Endodermal cell (in vitro differentiated cells): ENCODE data around the gene AUTS2. TPM values are rescaled to one million over a fixed set of nuclear protein-coding genes. Genes with fewer than 3 reads are reported as not detected.

Experiments
- DNase-seq: peaks from one replicate; pipeline ENCODE4 v3.0.0-alpha.2; 2017
- H3K27ac ChIP-seq: 2 replicates; pipeline ENCODE4 v1.5.1; 2013; ENCODE audit warnings: mild to moderate bottlenecking, low read depth, low read length, moderate library complexity
- H3K27me3 ChIP-seq: 2 replicates; pipeline ENCODE4 v1.6.1; 2013; ENCODE audit warnings: mild to moderate bottlenecking, low read length, moderate library complexity; ENCODE audit not compliant: insufficient read depth, control insufficient read depth, poor library complexity, severe bottlenecking
- H3K36me3 ChIP-seq: 2 replicates; pipeline ENCODE4 v1.7.0; 2013; ENCODE audit warnings: mild to moderate bottlenecking, low read length, moderate library complexity; ENCODE audit not compliant: control insufficient read depth, insufficient read depth
- H3K4me1 ChIP-seq: one replicate; pipeline ENCODE4 v1.7.0; 2013; ENCODE audit warnings: low read length; ENCODE audit not compliant: control insufficient read depth, insufficient read depth
- H3K4me3 ChIP-seq: 2 replicates; pipeline ENCODE4 v1.5.1; 2013; ENCODE audit warnings: mild to moderate bottlenecking, low read length, moderate library complexity
- H3K9ac ChIP-seq: 2 replicates; pipeline ENCODE4 v1.6.1; 2013; ENCODE audit warnings: mild to moderate bottlenecking, low read length, moderate library complexity; ENCODE audit not compliant: poor library complexity, severe bottlenecking; ENCODE audit errors: extremely low read depth
- H3K9me3 ChIP-seq: 2 replicates; pipeline ENCODE4 v1.6.1; 2013; ENCODE audit warnings: mild to moderate bottlenecking, low read length, moderate library complexity; ENCODE audit not compliant: control insufficient read depth
- H3K27ac Mint-ChIP-seq: 2 replicates; pipeline ENCODE4 v1.8.0; 2020; ENCODE audit warnings: mixed read lengths
- H3K27me3 Mint-ChIP-seq: 2 replicates; pipeline ENCODE4 v1.8.0; 2021; ENCODE audit warnings: mild to moderate bottlenecking, mixed read lengths; ENCODE audit not compliant: insufficient read depth
- H3K36me3 Mint-ChIP-seq: 2 replicates; pipeline ENCODE4 v1.8.0; 2020; ENCODE audit warnings: low read depth, mixed read lengths
- H3K4me1 Mint-ChIP-seq: 2 replicates; pipeline ENCODE4 v1.8.0; 2020; ENCODE audit warnings: mixed read lengths
- H3K4me3 Mint-ChIP-seq: 2 replicates; pipeline ENCODE4 v1.8.0; 2020; ENCODE audit warnings: mild to moderate bottlenecking, moderate library complexity, mixed read lengths
- H3K9me3 Mint-ChIP-seq: 2 replicates; pipeline ENCODE4 v1.8.0; 2020; ENCODE audit warnings: mild to moderate bottlenecking, mixed read lengths
- CTCF ChIP-seq: fragments of 200-600 bp; sonication (generic); conservative IDR thresholded peaks from 2 replicates; pipeline ENCODE4 v1.5.0; 2021; ENCODE audit warnings: antibody characterized with exemption, mild to moderate bottlenecking
- WGBS, 2 experiments: methylation state at CpG; one replicate each; pipeline versions ENCODE4 v1.1.5 to v1.1.7; 2013; ENCODE audit warnings: missing lambda C conversion rate in 2 of 2, mixed read lengths in 1 of 2; ENCODE audit not compliant: insufficient coverage in 1 of 2, insufficient read length in 1 of 2; 5-methylcytosine and 5-hydroxymethylcytosine counted together
- total RNA-seq, 2 donors: library from RNA; stranded (reverse); fragmentation: NEBNext Ultra II Directional in 1 of 2; extraction: Animal tissue kit (Norgen Biotek cat#: 25700) in 1 of 2; gene quantifications; 2 replicates in 1 of 2; 3 replicates in 1 of 2; pipeline ENCODE4 v1.2.1, GENCODE V29; 2021

Gene AUTS2
- total RNA-seq, 2 donors from 2014 or later, result 76.8 to 106 TPM

GRCh38 chr7:70056363-70056762 lies 458.1 kb downstream of the AUTS2 start:
- WGBS, 2 experiments, result 40 to 53% methylated on average over 1 of the region's 1 CpG
- Histone ChIP-seq H3K9me3 (no peaks in the 10 kb centered on the region), H3K4me3 (no peak overlapping the region), H3K36me3 (no peaks in the 10 kb centered on the region), H3K4me1 (peaks cover 13% of the 10 kb centered on the region), H3K27ac (no peak overlapping the region), H3K9ac (no peak overlapping the region), H3K27me3 (no peaks in the 10 kb centered on the region)
- Mint-ChIP-seq H3K27ac (no peak overlapping the region), H3K36me3 (no peaks in the 10 kb centered on the region), H3K4me1 (peaks cover 29% of the 10 kb centered on the region), H3K9me3 (no peaks in the 10 kb centered on the region), H3K27me3 (no peaks in the 10 kb centered on the region), H3K4me3 (no peak overlapping the region)
- TF ChIP-seq CTCF, result no peak
- DNase-seq, result no peak

GRCh38 chr7:70060298-70061068 lies 462.2 kb downstream of the AUTS2 start:
- Mint-ChIP-seq H3K27ac (no peak overlapping the region), H3K9me3 (no peaks in the 10 kb centered on the region), H3K4me1 (peaks cover 26% of the 10 kb centered on the region), H3K36me3 (no peaks in the 10 kb centered on the region), H3K4me3 (no peak overlapping the region), H3K27me3 (no peaks in the 10 kb centered on the region)
- Histone ChIP-seq H3K36me3 (no peaks in the 10 kb centered on the region), H3K4me3 (no peak overlapping the region), H3K27me3 (no peaks in the 10 kb centered on the region), H3K9ac (no peak overlapping the region), H3K4me1 (peaks cover 13% of the 10 kb centered on the region), H3K27ac (no peak overlapping the region), H3K9me3 (no peaks in the 10 kb centered on the region)
- TF ChIP-seq CTCF, result peak; percentile 9
- DNase-seq, result peak; percentile 80
- 67 to 86% methylated on average over 2 to 6 of the region's 6 CpGs for WGBS, 2 experiments

GRCh38 chr7:70063371-70063770 lies 465.1 kb downstream of the AUTS2 start:
- TF ChIP-seq CTCF, result no peak
- Histone ChIP-seq H3K4me1 (peaks cover 6% of the 10 kb centered on the region), H3K27ac (peak overlapping the region; percentile 12), H3K9me3 (no peaks in the 10 kb centered on the region), H3K27me3 (no peaks in the 10 kb centered on the region), H3K9ac (no peak overlapping the region), H3K4me3 (no peak overlapping the region), H3K36me3 (no peaks in the 10 kb centered on the region)
- WGBS, 2 experiments, result 96% methylated on average over 6 of the region's 6 CpGs; no CpG with 5 or more reads in 1 of the 2 experiments
- Mint-ChIP-seq H3K27me3 (no peaks in the 10 kb centered on the region), H3K36me3 (no peaks in the 10 kb centered on the region), H3K9me3 (no peaks in the 10 kb centered on the region), H3K4me3 (no peak overlapping the region), H3K4me1 (peaks cover 16% of the 10 kb centered on the region), H3K27ac (no peak overlapping the region)
- DNase-seq, result no peak
